Brain microvascular endothelial cell (primary cell): Measurements from ENCODE around the gene RNASEH2C.
"Not testable (repeated sequence)": the region's sequence is repeated elsewhere in the genome, so short reads cannot be mapped to it uniquely, and the experiment has no call there.

Experiments
- DNase-seq: peaks from one replicate; pipeline ENCODE4 v3.0.0-alpha.2; 2020
- H3K27ac ChIP-seq: fragments of 250-450 bp; sonication (Bioruptor Pico); 2 replicates; pipeline ENCODE4 v1.5.1; 2020; ENCODE audit warnings: mild to moderate bottlenecking, moderate library complexity
- H3K27me3 ChIP-seq: fragments of 250-450 bp; sonication (Bioruptor Pico); replicated peaks from 2 replicates; pipeline ENCODE4 v1.5.1; 2020; ENCODE audit warnings: mild to moderate bottlenecking
- H3K36me3 ChIP-seq: fragments of 250-450 bp; sonication (Bioruptor Pico); replicated peaks from 2 replicates; pipeline ENCODE4 v1.5.1; 2020; ENCODE audit warnings: mild to moderate bottlenecking
- H3K4me3 ChIP-seq: 2 replicates; pipeline ENCODE4 v1.5.1; 2011; ENCODE audit warnings: low read depth, mild to moderate bottlenecking, control low read depth, low read length, moderate library complexity
- CTCF ChIP-seq: IDR thresholded peaks from 2 replicates; pipeline ENCODE4 v1.5.1; 2011; ENCODE audit warnings: low read depth, mild to moderate bottlenecking, moderate library complexity, low read length, control low read depth, inconsistent platforms; ENCODE audit errors: missing control alignments
- in situ Hi-C: cut with HindIII; loops from 2 replicates; pipeline ENCODE4 v1.10.0; 2017; ENCODE audit warnings: low sequenced_read_pairs, low pct_ligation_motif_present

Gene RNASEH2C

DNA sequence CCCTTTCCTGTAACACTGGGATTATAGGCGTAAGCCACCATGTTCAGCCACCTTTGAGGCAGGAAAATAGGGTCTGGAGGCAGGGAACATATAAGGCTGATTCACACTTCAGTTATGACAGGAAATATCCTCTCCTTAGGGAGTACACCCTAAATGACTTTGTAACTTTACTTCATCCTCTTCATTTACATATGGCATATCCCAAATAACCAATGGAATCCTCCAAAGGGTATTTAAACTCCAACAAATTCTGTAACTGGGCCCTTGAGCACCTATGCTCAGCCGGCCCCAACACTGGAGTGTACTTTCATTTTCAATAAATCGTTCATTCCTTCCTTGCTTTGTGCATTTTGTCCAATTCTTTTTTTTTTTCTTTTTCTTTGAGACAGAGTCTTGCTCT is 10.2 kb downstream of the RNASEH2C start:
- in situ Hi-C loops: no loop called here
- Histone ChIP-seq H3K36me3 (peaks cover 22% of the 10 kb centered on the region), H3K27me3 (no peaks in the 10 kb centered on the region), H3K27ac (no peak overlapping the region), H3K4me3 (no peak overlapping the region)
- no peak for TF ChIP-seq CTCF
- DNase-seq: no peak

- no peak for TF ChIP-seq CTCF
- Histone ChIP-seq H3K36me3 (peaks cover 15% of the 10 kb centered on the region), H3K4me3 (no peak overlapping the region), H3K27ac (no peak overlapping the region), H3K27me3 (no peaks in the 10 kb centered on the region)
- DNase-seq: no peak
- in situ Hi-C loops: no loop called here
These were observed 10.9 kb downstream of the RNASEH2C start for GRCh38 chr11:65709661-65710060.

DNA sequence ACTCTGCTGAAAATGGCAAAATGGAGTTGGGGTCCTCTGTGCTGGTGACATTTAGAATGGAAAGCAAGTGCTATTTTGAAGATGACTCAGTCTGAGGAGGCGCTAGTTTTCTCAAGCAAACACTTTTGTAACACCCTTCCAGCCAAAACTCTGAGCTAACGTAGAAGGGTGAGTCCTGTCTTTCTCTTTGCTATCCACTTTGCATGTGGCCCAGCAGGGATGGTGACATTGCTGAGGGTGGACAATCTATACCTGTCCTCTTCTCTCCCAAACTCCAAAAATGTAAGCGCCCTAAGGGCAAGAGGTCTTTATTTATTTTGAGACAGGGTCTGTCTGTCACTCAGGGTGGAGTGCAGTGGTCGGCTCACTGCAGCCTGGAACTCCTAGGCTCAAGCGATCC is 12.1 kb downstream of the RNASEH2C start:
- Histone ChIP-seq H3K4me3 (no peak overlapping the region), H3K27me3 (no peaks in the 10 kb centered on the region), H3K36me3 (peaks cover 3% of the 10 kb centered on the region), H3K27ac (no peak overlapping the region)
- in situ Hi-C loops: no loop called here
- no peak for TF ChIP-seq CTCF
- DNase-seq: no peak

DNA sequence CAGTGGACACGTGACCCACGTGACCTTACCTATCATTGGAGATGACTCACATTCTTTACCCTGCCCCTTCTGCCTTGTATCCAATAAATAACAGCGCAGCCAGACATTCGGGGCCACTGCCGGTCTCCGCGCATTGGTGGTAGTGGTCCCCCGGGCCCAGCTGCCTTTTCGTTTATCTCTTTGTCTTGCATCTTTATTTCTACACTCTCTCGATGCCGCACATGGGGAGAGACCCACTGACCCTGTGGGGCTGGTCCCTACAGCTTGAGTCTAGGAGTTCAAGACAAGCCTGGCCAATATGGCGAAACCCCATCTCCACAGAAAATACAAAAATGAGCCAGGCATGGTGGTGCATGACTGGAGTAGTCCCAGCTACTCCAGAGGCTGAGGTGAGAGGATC is 13.6 kb downstream of the RNASEH2C start:
- H3K27ac ChIP-seq, in situ Hi-C loops, H3K27me3 ChIP-seq, H3K4me3 ChIP-seq, H3K36me3 ChIP-seq, DNase-seq: not testable (repeated sequence)

GRCh38 chr11:65706303-65706763 is 14.3 kb downstream of the RNASEH2C start:
- DNase-seq: peak; percentile 65
- H3K27ac ChIP-seq, H3K27me3 ChIP-seq, in situ Hi-C loops, H3K4me3 ChIP-seq, H3K36me3 ChIP-seq: not testable (repeated sequence)
- TF ChIP-seq CTCF: peak; percentile 60

- Histone ChIP-seq H3K27ac (no peak overlapping the region), H3K27me3 (no peaks in the 10 kb centered on the region), H3K36me3 (no peaks in the 10 kb centered on the region), H3K4me3 (no peak overlapping the region)
- in situ Hi-C loops: no loop called here
- DNase-seq: no peak
- no peak for TF ChIP-seq CTCF
These were observed 16.8 kb downstream of the RNASEH2C start for GRCh38 chr11:65703846-65704245.
